Stomach (tissue), 4 donors: ENCODE measurements around the gene TRAPPC6A.

Source experiments
- CTCF ChIP-seq, 7 experiments: fragments of 450-650 bp in 4 of 7; fragments of 200-600 bp in 3 of 7; sonication (generic) in 3 of 7; IDR thresholded peaks; one replicate each; pipeline ENCODE4 v1.5.1; 2016 to 2019; ENCODE audit warnings: antibody characterized with exemption in 7 of 7, control low read depth in 2 of 7, mild to moderate bottlenecking in 1 of 7
- EP300 ChIP-seq: sonication (generic); formaldehyde crosslinking; IDR thresholded peaks from one replicate; pipeline ENCODE4 v1.6.1; 2017; ENCODE audit warnings: antibody characterized with exemption
- POLR2A ChIP-seq, 4 donors: fragments of 450-650 bp; IDR thresholded peaks; one replicate each; pipeline ENCODE4 v1.6.1; 2016; ENCODE audit warnings: antibody characterized with exemption in 4 of 4, control low read depth in 2 of 4, mild to moderate bottlenecking in 1 of 4, moderate library complexity in 1 of 4
- POLR2AphosphoS5 ChIP-seq, 3 donors: sonication (generic); formaldehyde crosslinking; IDR thresholded peaks; one replicate each; pipeline ENCODE4 v1.6.1; 2016; ENCODE audit warnings: antibody characterized with exemption in 3 of 3

- no peak for TF ChIP-seq CTCF (IDR thresholded peaks at IDR 0.05)
- no peak for TF ChIP-seq EP300
- no peak for TF ChIP-seq POLR2A (IDR thresholded peaks at IDR 0.05)
- TF ChIP-seq POLR2AphosphoS5 (IDR thresholded peaks at IDR 0.05), result no peak
These were observed 27.8 kb upstream of the TRAPPC6A start for GRCh38 chr19:45205810-45206209.
